ENCODE measurements around the gene ZDHHC1. TPM values are rescaled to one million over a fixed set of nuclear protein-coding genes. Genes with fewer than 3 reads are reported as not detected.

Gene ZDHHC1
- polyA plus RNA-seq, 3 donors: 3.3 to 14.2 (median 6.0) TPM

GRCh38 chr16:67430977-67431774 lies 14.9 kb upstream of the ZDHHC1 start, which contains the start of gene HSD11B2:
Gene HSD11B2, plus strand, starts transcription at chr16:67431121. Its CDS starts 128 bp downstream, at chr16:67431249.
- Histone ChIP-seq H4K20me1 (ENCODE audit: insufficient read depth, low read length) (peaks cover 74% of the 10 kb centered on the region), H3K9me3 (replicated peaks in 1 of 2; ENCODE audit: control insufficient read depth in 1 of 2, insufficient read depth in 1 of 2, low read length in 2 of 2) (peaks cover 0 to 9% of the 10 kb centered on the region in 2 donors), H3K27ac (ENCODE audit: low read depth in 1 of 2, low read length in 2 of 2) (no peak within 1 kb of the TSS), H3K4me2 (replicated peaks; ENCODE audit: extremely low read depth, low read length, poor library complexity, severe bottlenecking) (peak within 1 kb of the TSS; percentile 94), H3K9ac (ENCODE audit: insufficient read depth, low read length, poor library complexity, severe bottlenecking) (peak within 1 kb of the TSS; percentile 40), H3K27me3 (ENCODE audit: control insufficient read depth in 2 of 2, insufficient read depth in 2 of 2, low read length in 2 of 2) (peaks cover 22 to 49% of the 10 kb centered on the region in 2 donors), H2AFZ (ENCODE audit: insufficient read depth, low read depth, low read length, poor library complexity, severe bottlenecking) (peak within 1 kb of the TSS; percentile 13), H3K4me3 (replicated peaks in 1 of 3; ENCODE audit: low read depth in 2 of 3, low read length in 3 of 3) (peak within 1 kb of the TSS; percentile 27 to 70 (median 33)), H3K36me3 (replicated peaks in 1 of 2; ENCODE audit: control insufficient read depth in 1 of 2, insufficient read depth in 2 of 2, low read length in 2 of 2) (peaks cover 4 to 8% of the 10 kb centered on the region in 2 donors), H3K79me2 (ENCODE audit: insufficient read depth, low read length) (no peaks in the 10 kb centered on the region), H3K4me1 (ENCODE audit: control insufficient read depth in 1 of 2, insufficient read depth in 2 of 2, low read length in 2 of 2) (peaks cover 25 to 34% of the 10 kb centered on the region in 2 donors)
- peak within 1 kb of the TSS; percentile 72 to 90 for H3K4me3 Mint-ChIP-seq
- peaks cover 0 to 21% (median 3%) of the 10 kb centered on the region in 7 donors for H3K9me3 Mint-ChIP-seq
- H3K36me3 Mint-ChIP-seq: peaks cover 18 to 31% of the 10 kb centered on the region in 2 donors
- H3K27ac Mint-ChIP-seq: no peak within 1 kb of the TSS
- peaks cover 47 to 63% (median 52%) of the 10 kb centered on the region in 3 donors for H3K27me3 Mint-ChIP-seq (ENCODE audit: low read depth in 3 of 3)
- WGBS (ENCODE audit: insufficient coverage): under 1% methylated on average over 64 of the region's 87 CpGs
- peaks cover 28% of the 10 kb centered on the region for H3K4me1 Mint-ChIP-seq
- peak; percentile 17 to 42 (median 39) for DNase-seq
- TF ChIP-seq CTCF (IDR thresholded peaks at IDR 0.05): no peak
- intact Hi-C loops (cut with micrococcal nuclease): no loop called here

- peaks cover 21 to 28% of the 10 kb centered on the region in 2 donors for H3K4me1 ChIP-seq (ENCODE audit: control insufficient read depth in 1 of 2, insufficient read depth in 2 of 2, low read length in 2 of 2)
- H2AFZ ChIP-seq (ENCODE audit: insufficient read depth, low read depth, low read length, poor library complexity, severe bottlenecking): peak overlapping the region; percentile 13
- peak overlapping the region; percentile 8 to 69 (median 11) for H3K4me3 ChIP-seq (replicated peaks in 1 of 3; ENCODE audit: low read depth in 2 of 3, low read length in 3 of 3)
- Mint-ChIP-seq H3K4me3 (peak overlapping the region; percentile 71 to 90), H3K27me3 (ENCODE audit: low read depth in 3 of 3) (peaks cover 50 to 65% (median 58%) of the 10 kb centered on the region in 3 donors), H3K27ac (no peak overlapping the region), H3K4me1 (peaks cover 25% of the 10 kb centered on the region), H3K36me3 (peaks cover 18 to 26% of the 10 kb centered on the region in 2 donors), H3K9me3 (peaks cover 0 to 21% (median 3%) of the 10 kb centered on the region in 7 donors)
- H3K36me3 ChIP-seq (replicated peaks in 1 of 2; ENCODE audit: control insufficient read depth in 1 of 2, insufficient read depth in 2 of 2, low read length in 2 of 2): peaks cover 0 to 2% of the 10 kb centered on the region in 2 donors
- 2% methylated on average over 42 of the region's 53 CpGs for WGBS (ENCODE audit: insufficient coverage)
- no peak overlapping the region for H3K27ac ChIP-seq (ENCODE audit: low read depth in 1 of 2, low read length in 2 of 2)
- H3K9ac ChIP-seq (ENCODE audit: insufficient read depth, low read length, poor library complexity, severe bottlenecking): peak overlapping the region; percentile 40
- H4K20me1 ChIP-seq (ENCODE audit: insufficient read depth, low read length): peaks cover 68% of the 10 kb centered on the region
- intact Hi-C loops (cut with micrococcal nuclease): no loop called here
- H3K9me3 ChIP-seq (replicated peaks in 1 of 2; ENCODE audit: control insufficient read depth in 1 of 2, insufficient read depth in 1 of 2, low read length in 2 of 2): peaks cover 0 to 9% of the 10 kb centered on the region in 2 donors
- no peak for TF ChIP-seq CTCF (IDR thresholded peaks at IDR 0.05)
- no peaks in the 10 kb centered on the region for H3K79me2 ChIP-seq (ENCODE audit: insufficient read depth, low read length)
- peak overlapping the region; percentile 94 for H3K4me2 ChIP-seq (replicated peaks; ENCODE audit: extremely low read depth, low read length, poor library complexity, severe bottlenecking)
- DNase-seq: peak in 1 of 3 donors; percentile 10
- peaks cover 22 to 53% of the 10 kb centered on the region in 2 donors for H3K27me3 ChIP-seq (ENCODE audit: control insufficient read depth in 2 of 2, insufficient read depth in 2 of 2, low read length in 2 of 2)
These were observed 14.3 kb upstream of the ZDHHC1 start for GRCh38 chr16:67430504-67430976.
